GM18502 (cell line): Measurements from ENCODE around the gene RPA3.

ENCODE experiments used
- ATAC-seq: cut with Tn5 transposase; IDR thresholded peaks from one replicate; pipeline ENCODE4 v1.9.1; 2021; ENCODE audit warnings: mild to moderate bottlenecking; ENCODE audit not compliant: unreplicated experiment, poor library complexity

The RPA3 gene

DNA sequence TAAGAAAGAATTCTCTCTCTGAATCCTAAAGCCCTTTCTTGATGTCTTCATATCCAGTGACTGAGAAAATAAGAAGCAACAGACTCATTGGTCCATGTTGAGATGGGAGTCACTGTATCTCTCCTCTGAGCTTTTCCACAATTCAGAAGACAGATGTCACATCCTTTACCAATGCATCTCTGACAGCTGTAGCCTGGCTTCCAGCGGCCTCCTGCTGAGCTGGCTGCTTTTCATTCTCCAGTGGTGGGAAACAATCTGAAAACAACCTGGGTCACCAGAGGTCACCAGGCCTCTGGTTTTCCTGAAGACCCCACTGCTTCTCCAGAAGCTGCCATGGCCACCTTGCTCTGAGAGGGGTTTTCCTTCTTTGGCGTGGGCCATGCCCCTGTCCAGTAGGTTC is 18.3 kb upstream of the RPA3 start:
- no peak for ATAC-seq

DNA sequence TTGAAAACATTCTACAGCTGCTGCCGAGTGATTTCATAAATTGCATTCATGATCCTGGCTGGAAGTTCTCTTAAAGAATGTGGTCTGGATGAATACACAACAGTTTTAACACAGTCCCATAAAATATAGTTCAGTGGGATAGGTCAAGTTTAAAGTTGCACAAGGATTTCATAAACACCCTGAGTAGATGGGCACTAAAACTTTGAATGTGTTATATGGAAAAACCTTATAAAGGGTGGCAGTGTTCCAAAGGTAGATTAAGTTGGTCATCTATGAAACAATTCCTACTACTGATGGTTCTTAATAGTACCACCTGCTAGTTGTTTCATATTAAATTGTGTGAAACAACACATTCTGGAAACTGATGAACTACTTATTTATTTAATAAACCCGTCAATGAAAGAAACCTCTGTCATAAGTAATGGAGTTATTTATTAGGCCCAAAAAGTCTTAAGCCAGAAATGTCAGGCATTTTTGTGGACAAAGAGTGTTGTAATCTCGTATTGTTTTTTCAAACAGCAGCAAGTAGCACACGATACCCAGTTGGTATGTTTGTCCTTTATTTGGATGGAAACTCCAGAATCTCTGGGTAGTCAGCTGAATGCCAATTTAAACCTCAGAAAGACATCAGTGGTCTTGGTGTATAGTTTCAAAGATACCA is 14.3 kb upstream of the RPA3 start:
- no peak for ATAC-seq

DNA sequence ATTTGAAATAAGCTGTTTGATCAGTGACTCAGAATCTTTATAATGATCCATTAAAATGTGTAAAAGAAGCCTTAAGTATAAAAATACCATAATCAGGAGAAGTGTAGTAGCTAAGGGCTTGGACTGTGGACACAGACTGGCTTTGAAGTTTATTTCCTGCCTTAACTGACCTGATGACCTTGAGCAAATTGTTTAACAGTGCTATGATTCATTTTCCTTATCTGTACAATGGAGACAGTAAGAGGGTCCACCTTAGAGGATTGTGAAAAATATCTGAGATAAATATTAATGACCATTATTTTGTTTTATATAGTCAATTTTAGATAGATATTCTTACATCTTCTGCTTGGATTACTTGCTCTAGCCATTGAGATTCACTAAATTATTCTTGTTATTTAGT is 13.3 kb upstream of the RPA3 start:
- ATAC-seq, result no peak

DNA sequence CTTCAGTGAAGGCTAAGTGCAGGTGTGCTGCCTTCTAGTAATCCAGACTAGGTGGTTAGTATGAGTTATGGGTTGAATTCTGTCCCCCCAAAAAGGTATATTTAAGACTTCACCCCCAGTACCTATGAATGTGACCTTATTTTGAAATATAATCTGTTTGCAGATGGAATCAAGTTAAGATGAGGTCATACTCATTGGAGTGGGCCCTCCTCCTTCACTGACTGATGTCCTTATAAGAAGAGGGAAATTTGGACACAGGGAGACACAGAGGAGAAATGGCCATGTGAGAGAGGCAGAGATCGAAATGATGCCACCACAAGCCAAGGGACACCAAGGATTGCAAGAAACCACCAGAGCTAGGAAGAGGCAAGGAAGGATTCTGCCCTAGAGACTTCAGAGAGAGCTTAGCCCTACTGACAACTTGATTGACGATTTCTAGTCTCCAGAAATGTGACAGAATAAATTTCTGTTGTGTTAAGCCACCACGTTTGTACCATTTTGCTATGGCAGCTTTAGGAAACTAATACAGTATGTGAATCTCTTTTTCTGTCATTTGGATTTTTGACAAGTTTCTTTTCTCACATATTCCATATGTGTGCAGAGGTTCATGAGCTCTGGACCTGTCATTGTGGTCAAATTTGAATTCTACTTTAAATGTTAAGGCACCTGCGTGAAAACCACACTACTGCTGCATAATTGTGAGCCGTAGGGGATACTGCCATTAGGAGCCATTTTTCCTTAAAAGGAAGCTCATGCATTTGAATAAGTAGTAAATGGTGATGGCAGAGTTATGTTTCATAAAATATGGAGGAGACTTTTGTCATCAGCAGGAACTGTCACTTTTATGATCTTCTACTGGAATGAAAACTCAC is 2.6 kb upstream of the RPA3 start:
- ATAC-seq, result no peak

DNA sequence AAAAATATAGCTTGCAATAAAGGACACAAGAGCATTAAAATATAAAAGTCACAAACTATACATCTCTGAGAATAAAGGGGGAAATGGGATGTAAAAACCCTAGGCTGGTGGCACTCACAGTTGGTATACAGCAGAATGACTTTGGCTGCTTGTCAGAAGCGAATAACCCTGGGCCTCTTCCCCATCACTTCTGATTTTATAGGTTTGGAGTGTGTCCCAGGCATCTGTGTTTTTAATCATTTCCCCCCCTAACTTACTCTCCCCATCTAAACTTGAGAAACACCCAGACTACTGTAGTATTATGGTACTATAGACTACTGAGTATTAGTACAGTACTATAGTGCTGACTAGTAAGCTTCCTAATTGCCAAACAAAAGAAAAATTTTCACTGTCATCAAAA is 1.8 kb upstream of the RPA3 start:
- ATAC-seq, result no peak

DNA sequence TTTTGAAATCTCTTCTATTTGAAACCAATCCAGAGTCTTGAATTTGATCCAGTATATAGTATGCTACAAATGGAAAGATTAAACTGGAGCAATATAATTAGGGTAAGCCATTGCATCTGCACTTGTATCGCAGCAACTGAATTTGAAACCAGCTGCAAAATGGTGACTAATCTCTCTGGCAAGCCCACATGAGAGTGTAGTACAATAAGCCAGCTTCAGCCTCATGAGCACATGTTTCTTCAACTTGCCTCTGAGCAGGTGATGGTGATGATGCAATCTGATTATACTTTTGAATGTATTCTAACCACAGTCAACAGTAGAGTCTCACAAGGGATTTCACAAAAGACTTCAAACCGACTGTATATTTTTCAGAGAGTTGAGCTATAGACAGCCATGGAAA is 829 bp upstream of the RPA3 start:
- peak; percentile 97 for ATAC-seq

DNA sequence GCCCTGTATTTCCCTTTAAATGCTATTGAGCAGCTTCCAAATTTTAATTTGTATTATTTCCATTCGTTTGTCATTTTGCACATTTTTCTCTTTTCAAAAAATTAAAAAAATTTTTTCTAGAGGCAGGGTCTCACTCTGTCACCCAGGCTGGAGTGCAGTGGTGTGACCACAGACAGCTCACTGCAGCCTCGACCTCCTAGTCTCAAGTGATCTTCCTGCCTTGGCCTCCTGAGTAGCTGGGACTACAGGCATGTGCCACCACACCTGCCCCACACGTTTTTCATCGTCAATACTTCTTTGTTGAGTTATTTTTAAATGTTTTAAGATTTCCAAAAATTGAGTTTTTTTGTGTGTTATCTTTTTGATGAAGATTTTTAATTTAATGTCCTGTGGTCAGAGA is 4.7 kb downstream of the RPA3 start:
- ATAC-seq, result no peak

DNA sequence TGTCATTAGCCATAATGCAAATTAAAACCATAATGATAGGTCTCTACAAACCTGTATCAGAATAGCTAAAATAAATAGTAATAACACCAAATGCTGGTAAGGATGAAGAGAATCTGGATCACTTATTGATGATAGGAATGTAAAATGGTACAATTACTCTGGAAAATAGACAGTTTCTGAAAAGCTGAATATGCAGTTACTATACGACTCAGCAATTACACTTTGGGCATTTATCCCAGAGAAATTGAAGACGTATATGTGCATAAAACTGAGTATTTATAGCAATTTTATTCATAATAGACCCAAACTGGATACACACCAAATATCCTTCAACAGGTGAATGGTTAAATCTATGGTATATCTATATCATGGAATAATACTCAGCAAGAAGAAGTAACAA is 7.9 kb downstream of the RPA3 start:
- ATAC-seq, result no peak

DNA sequence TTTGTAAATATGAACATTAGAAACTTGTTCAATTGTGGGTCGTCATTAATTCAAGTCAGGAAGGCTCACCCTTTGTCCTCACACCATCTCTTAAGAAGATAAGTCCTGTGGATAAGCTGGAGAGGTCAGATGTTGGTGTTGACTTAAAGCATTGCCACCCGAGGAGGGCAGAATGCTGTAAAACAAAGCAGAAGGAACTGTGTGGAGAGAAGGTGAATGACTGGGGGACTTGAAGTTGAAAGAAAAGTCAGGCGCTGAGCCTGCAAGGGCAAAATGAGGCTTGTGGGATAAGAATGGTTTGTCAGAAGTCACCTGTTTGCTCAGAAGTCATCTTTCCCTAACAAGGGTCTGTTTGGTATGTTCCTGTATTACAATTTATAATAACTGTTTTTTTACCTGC is 9.1 kb downstream of the RPA3 start:
- ATAC-seq, result no peak

DNA sequence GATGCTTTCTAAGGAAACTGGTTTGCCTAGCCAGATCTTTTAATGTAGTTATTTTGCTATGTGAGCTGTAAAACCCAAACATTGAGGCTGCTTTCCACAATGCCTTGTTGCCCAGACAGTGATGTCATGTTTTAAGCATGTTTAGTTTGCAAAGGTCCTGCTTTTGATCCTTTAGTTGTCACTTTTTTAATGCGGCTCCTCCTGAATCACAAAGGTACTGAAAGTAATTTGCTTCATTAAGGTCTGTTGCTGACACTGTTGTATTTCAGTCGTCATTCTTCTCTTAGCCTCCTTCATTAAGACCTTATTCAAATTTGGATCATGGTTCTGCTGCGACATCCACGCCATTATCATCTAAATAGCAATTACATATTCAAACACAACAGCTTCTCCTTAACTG is 10.6 kb downstream of the RPA3 start:
- no peak for ATAC-seq

DNA sequence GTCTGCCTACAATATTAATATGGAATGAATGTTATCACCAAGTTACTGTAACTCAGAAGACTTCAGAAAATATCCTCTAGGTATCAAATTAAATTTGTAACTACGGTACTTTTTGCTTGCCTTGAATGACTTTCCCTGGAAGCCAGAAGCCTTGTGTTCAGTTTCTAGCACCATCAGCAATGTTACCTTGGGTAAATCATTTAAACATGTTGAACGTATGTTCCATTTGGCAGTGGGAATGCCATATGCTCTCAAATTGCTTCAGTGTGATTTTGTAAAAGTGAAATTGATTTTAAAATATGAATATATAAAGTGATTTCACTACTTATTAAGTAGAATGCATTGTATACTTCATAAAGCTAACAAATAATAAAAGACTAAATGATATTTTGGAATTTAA is 11.2 kb downstream of the RPA3 start:
- no peak for ATAC-seq

DNA sequence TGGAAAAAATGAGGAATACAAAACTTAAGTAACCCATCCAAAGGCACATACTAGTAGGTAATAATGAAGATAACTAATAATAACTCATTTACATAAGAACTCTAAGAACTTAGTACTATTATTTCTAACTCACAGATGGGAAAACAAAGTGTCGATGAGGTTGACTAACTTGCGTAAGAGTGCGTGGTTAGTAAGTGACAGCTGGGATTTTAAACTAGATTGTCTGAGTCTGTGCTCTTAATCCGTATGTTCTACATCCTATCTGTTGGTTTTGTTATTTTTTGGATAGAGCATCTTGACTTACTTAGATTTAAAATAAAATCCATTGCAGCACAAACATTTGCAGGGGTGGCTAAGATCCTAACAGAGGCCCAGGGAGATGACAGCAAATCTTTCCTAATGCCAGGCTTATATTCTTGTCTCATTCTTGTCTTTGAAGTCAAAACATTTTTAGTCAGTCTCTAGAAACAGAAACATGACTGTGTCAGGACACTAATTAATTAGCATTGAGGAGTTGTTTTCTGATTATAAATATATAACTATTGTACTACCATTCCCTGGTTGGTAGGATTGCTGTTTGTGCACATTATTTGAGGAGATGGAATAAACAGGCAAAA is 11.7 kb downstream of the RPA3 start:
- ATAC-seq, result peak; percentile 54

DNA sequence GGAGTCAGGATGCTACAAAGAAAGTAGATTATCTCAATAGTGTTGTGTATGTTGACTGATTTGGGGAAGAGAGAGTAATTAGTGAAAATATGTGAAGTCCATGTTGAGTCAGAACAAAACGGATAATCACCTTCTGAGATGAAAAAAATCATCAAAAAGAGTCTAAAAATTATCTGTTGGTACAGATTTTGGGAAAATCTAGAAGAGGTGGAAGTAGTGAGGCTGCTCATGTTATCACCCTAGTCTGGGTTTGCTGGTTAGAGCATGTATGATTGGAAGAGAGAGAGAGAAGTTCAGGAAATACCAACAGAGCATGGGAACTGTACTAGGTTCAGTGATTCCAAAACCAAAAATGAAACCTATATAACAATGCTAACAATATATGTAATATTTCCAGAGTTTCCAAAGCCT is 12.3 kb downstream of the RPA3 start:
- ATAC-seq, result peak; percentile 80

DNA sequence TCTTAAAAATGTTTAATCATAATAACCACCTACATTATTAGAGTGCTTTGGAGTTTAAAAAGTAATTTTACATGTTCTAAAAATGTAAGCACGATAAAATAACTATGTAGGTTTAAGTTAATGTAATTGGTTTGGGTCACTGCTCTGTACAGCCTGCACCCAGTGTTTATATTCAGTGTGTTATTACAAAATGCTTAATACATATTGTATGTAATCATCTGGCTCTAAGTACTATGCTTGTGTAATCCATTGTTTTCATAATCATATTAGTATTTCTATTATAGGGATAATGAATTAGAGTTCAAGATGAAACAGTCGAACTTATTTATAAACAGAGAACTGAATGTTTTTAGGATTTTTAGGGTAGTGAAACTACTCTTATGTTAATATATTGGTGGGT is 13.1 kb downstream of the RPA3 start:
- no peak for ATAC-seq

DNA sequence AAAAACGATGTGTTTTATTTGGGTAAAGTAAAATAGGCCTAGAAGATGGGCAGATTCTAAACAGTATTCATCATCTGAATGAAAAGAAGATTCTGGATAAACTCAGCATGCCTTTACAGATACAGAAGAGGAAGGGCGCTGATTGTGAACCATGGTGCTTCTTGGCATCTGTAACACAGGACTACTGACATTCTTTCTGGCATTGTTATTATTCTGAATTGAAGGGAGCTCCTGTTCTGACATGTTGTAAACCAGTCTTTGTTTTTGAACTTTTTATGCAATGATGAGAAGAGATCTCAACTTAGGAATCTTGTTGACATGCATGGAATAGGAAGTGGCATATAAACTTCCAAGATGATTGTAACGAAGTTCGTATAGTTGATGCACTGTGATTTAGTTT is 13.5 kb downstream of the RPA3 start:
- no peak for ATAC-seq

DNA sequence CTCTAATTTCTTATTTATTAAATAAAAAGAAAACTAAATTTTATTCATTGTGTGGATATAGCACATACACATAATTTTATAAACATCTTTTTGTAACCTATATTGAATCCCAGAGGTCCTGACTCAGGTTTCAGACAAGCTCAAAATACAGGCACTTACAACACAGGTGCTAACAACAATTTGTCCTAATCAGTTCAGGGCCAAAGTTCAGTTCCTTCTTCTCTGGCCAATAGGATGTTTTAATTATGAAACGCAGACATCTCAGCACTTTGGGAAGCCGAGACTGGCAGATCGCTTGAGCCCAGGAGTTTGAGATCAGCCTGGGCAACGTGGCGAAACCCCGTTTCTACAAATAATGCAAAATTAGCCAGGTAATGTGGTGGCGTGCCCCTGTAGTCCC is 15.0 kb downstream of the RPA3 start:
- no peak for ATAC-seq

DNA sequence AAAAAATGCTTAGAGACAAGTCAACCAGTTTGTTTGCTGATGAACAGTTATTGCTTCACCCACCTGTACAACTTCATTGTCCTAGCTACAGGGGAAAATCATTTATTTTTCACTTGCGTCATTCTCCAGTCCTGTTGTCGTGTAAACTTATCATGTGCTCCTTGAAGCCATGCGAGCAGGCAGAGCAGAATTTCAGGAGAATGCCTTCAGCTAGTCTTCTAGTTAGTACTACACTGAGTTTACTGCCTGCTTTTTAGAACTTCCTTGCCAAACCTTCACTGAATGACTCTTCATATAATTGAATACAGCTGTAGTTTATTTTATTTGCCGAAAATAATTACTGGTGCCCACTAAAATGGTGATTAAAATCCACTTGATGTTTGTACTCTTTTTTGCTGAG is 15.6 kb downstream of the RPA3 start:
- ATAC-seq, result no peak

DNA sequence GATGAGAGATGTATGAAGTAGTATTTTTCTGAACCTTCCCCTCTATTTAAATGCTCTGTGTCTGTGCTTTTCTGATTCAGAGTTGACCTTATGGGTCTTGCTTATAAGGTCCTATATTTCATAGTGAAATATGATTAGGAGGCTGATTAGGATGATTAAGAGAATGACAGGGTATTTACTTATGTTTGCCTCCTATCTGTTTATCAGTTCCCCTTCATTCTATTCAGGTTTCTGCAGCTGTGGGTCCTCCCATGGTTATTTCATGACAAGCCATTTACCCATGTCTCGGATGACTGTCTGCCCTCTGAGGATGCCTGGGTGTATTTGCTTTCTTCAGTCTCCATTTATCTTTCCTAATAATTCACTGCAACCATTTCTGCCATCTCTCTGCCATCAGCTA is 16.9 kb downstream of the RPA3 start:
- ATAC-seq, result no peak

DNA sequence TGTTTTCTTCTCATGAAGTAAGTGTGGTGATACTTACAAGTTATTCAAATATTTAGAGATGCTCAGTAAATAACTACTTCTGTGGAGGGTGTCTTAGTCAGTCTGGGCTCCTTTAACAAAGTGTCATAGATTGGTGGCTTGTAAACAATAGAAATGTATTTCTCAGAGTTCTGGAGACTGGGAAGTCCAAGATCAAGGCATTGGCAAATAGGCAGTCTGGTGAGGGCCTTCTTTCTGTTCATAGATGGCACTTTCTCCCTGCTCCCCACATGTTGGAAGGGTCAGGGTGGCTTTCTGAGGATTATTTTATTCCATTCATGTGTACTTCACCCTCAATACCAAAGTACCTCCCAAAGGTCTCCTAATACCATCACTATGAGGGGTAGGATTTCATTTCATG is 18.4 kb downstream of the RPA3 start:
- no peak for ATAC-seq

DNA sequence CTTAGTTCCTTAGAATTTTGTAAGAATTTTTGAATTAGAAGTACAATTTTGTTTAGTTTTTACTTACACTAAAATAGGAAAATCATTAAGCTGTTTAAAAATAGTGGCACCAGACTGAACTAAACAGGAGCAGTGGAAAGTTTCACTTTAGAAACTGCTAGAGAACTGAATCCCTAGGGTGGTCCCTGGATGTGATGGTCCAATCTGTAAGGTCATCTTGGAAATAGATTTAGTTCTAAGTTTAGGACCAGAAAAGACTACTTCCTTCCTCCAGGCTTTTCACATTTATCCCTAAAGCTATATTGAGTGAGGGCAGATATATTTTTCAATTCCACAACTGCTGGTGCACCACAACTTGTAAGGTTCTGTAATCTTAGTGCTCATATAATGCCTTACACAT is 19.0 kb downstream of the RPA3 start:
- ATAC-seq, result no peak

DNA sequence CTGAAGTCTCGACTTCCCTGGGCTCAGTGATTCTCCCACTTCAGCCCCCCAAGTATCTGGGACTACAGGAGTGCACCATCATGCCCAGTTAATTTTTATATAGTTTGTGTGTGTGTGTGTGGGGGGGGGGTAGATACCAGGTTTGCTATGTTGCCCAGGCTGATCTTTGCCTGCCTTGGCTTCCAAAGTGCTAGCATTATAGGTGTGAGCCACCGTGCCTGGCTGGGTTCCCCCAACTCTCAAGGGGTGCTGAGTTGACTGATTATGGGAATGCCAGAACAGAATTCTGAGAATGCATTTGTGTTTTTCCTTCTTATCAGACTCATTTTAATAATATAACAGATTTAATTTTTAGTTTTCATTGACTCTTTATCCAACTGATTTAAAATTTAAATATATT is 19.5 kb downstream of the RPA3 start:
- ATAC-seq, result no peak
